T-helper 1 cell (primary cell): ENCODE results near the gene MACF1.

Source experiments
- DNase-seq, 5 donors: peaks; one replicate each; pipeline ENCODE4 v3.0.0-alpha.2; 2012 to 2020

Gene MACF1

GRCh38 chr1:39398278-39399021, 194.0 kb downstream of the MACF1 start:
- peak in 2 of 5 donors; percentile 1 to 33 for DNase-seq

- no peak for DNase-seq
These were observed 196.6 kb downstream of the MACF1 start for GRCh38 chr1:39401106-39401505.

GRCh38 chr1:39404876-39405275, 200.4 kb downstream of the MACF1 start:
- DNase-seq, result no peak

GRCh38 chr1:39405358-39405757, 200.9 kb downstream of the MACF1 start:
- DNase-seq, result no peak

GRCh38 chr1:39406533-39407450, 202.3 kb downstream of the MACF1 start:
- DNase-seq, result no peak

GRCh38 chr1:39407510-39407895, 203.0 kb downstream of the MACF1 start:
- no peak for DNase-seq

- no peak for DNase-seq
These were observed 203.6 kb downstream of the MACF1 start for GRCh38 chr1:39407896-39408640.

GRCh38 chr1:39408641-39409054, 204.2 kb downstream of the MACF1 start:
- peak; percentile 79 to 86 (median 82) for DNase-seq

GRCh38 chr1:39409055-39409816, 204.7 kb downstream of the MACF1 start:
- DNase-seq, result no peak

- peak in 4 of 5 donors; percentile 35 to 55 (median 46) for DNase-seq
These were observed 206.5 kb downstream of the MACF1 start for GRCh38 chr1:39410915-39411436.

- no peak for DNase-seq
These were observed 207.3 kb downstream of the MACF1 start for GRCh38 chr1:39411526-39412478.

- no peak for DNase-seq
These were observed 208.4 kb downstream of the MACF1 start for GRCh38 chr1:39412892-39413291.

GRCh38 chr1:39413902-39414528, 209.5 kb downstream of the MACF1 start:
- no peak for DNase-seq

- DNase-seq, result no peak
These were observed 211.1 kb downstream of the MACF1 start for GRCh38 chr1:39415553-39415952.

- no peak for DNase-seq
These were observed 212.1 kb downstream of the MACF1 start for GRCh38 chr1:39416609-39417008.

GRCh38 chr1:39418236-39418635, 213.7 kb downstream of the MACF1 start:
- no peak for DNase-seq

GRCh38 chr1:39420493-39420892, 216.0 kb downstream of the MACF1 start:
- no peak for DNase-seq

GRCh38 chr1:39422614-39423013, 218.1 kb downstream of the MACF1 start:
- peak in 1 of 5 donors; percentile 31 for DNase-seq

- DNase-seq, result no peak
These were observed 220.7 kb downstream of the MACF1 start for GRCh38 chr1:39425151-39425550.

GRCh38 chr1:39425634-39426033, 221.1 kb downstream of the MACF1 start:
- no peak for DNase-seq
